Left lung (tissue), 10 donors: ENCODE measurements around the gene CEP44. TPM values are rescaled to one million over a fixed set of nuclear protein-coding genes. Genes with fewer than 3 reads are reported as not detected.

Experiments
- ATAC-seq: fragments of 200-7000 bp; cut with Tn5 transposase; one replicate; pipeline ENCODE4 v1.9.1; 2020; ENCODE audit warnings: moderate library complexity
- DNase-seq, 4 donors: peaks; one replicate each; pipeline ENCODE4 v3.0.0-alpha.2; 2013 to 2020
- H3K27ac ChIP-seq, 2 donors: fragments of 200-600 bp; sonication (generic) in 1 of 2; one replicate each; pipeline versions ENCODE4 v1.5.0 to v1.8.0; 2020 to 2021
- H3K27me3 ChIP-seq, 2 donors: fragments of 200-600 bp; sonication (generic) in 1 of 2; one replicate each; pipeline versions ENCODE4 v1.5.0 to v1.8.0; 2020 to 2021
- H3K36me3 ChIP-seq, 2 donors: fragments of 200-600 bp; sonication (generic) in 1 of 2; one replicate each; pipeline versions ENCODE4 v1.5.0 to v1.8.0; 2020 to 2021
- H3K4me1 ChIP-seq, 2 donors: fragments of 200-600 bp; one replicate each; pipeline ENCODE4 v1.8.0; 2021
- H3K4me3 ChIP-seq, 2 donors: fragments of 200-600 bp; sonication (generic) in 1 of 2; one replicate each; pipeline versions ENCODE4 v1.5.0 to v1.8.0; 2020 to 2021; ENCODE audit warnings: mild to moderate bottlenecking in 1 of 2
- H3K9me3 ChIP-seq, 2 donors: fragments of 200-600 bp; sonication (generic) in 1 of 2; one replicate each; pipeline versions ENCODE4 v1.5.0 to v1.8.0; 2020 to 2021
- intact Hi-C, 2 donors: fragments of 100-400 bp; cut with DNase I; formaldehyde crosslinking; loops; one replicate each; pipeline versions ENCODE4 v1.11.2 to v1.14.2; 2022
- polyA plus RNA-seq, 6 donors: library from polyadenylated mRNA; unstranded; fragments of 120-200 nt; gene quantifications; one replicate each; pipeline ENCODE4 v1.2.1, GENCODE V29; 2013; ENCODE audit not compliant: insufficient read length in 6 of 6
- total RNA-seq, 2 donors: library from RNA; stranded (reverse); fragmentation: NEBNext Ultra II Directional; extraction: Animal tissue kit (Norgen Biotek cat#: 25700); gene quantifications; one replicate each; pipeline ENCODE4 v1.2.1, GENCODE V29; 2021
- TF ChIP-seq, protein P1 (sequence below), 2 donors: fragments of 200-600 bp; sonication (generic) in 1 of 2; IDR thresholded peaks; one replicate each; pipeline versions ENCODE4 v1.5.0 to v1.8.0; 2021; ENCODE audit warnings: antibody characterized with exemption in 2 of 2
- donor health status: DM: no; HTN: yes; CAD: no.
- donor health status: DM: no; HTN: no; CAD: no.

The CEP44 gene
- total and polyA plus RNA-seq, 8 donors = 11.9 to 33.8 (median 27.9) TPM

DNA sequence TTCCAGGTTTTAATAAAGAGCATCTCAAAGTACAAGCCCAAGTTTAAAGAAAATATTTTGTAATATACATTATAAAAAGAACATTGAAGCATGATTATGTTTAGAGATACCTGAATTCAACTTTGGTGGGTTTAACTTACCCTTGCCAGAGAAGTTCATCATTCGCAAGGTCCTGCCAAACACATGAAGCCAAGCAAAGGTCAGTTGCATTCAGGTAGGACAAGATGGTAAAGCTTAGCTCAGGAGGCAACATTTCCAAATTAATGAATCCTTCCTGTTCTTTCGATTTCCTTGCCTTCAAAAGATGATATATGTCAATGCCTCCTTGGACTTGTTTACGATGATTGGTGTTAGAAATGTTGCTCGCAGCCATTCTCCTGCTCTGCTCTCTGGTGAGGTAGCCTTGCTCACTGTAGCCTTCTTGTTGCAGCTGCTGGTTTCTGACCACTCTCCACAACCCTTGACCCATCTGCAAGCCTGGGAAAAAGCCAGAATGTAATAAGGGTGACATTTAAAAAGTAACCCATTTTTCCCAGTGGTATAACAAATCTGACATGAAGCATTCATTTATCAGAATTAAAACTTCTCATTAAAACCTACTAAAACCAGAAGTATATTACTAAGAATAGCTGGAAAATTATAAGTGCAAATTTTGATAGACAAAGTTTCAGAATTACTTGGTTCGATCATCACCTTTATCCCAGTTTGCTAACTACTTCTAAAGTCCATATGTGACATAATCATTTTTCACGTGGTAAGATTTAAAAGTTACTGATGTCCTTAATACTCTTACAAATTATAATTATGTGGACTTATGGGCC is 20.9 kb upstream of the CEP44 start:
- peaks cover 0 to 5% of the 10 kb centered on the region in 2 donors for H3K36me3 ChIP-seq
- ATAC-seq (no peak), DNase-seq (no peak)
- H3K27ac ChIP-seq = no peak overlapping the region
- TF ChIP-seq, protein P1, sequence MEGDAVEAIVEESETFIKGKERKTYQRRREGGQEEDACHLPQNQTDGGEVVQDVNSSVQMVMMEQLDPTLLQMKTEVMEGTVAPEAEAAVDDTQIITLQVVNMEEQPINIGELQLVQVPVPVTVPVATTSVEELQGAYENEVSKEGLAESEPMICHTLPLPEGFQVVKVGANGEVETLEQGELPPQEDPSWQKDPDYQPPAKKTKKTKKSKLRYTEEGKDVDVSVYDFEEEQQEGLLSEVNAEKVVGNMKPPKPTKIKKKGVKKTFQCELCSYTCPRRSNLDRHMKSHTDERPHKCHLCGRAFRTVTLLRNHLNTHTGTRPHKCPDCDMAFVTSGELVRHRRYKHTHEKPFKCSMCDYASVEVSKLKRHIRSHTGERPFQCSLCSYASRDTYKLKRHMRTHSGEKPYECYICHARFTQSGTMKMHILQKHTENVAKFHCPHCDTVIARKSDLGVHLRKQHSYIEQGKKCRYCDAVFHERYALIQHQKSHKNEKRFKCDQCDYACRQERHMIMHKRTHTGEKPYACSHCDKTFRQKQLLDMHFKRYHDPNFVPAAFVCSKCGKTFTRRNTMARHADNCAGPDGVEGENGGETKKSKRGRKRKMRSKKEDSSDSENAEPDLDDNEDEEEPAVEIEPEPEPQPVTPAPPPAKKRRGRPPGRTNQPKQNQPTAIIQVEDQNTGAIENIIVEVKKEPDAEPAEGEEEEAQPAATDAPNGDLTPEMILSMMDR (IDR thresholded peaks at IDR 0.05) = no peak
- H3K4me3 ChIP-seq = no peak overlapping the region
- H3K4me1 ChIP-seq = no peaks in the 10 kb centered on the region
- intact Hi-C loops = no loop called here
- H3K9me3 ChIP-seq = no peaks in the 10 kb centered on the region
- H3K27me3 ChIP-seq = no peaks in the 10 kb centered on the region

DNA sequence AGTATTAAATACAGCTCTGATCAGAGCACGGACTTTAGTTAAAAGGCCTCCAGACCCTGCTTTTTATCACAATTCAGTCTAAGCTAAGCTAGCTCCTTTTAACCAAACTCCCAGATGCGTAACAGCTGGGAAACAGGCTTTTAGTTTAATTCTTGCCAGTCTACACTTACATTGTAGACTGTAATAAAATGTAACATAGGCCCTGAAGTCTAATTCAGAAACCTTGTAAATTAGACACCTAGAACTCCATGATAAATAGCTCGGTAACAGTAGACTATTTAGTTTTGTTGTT is 20.3 kb upstream of the CEP44 start:
- Histone ChIP-seq H3K4me1 (no peaks in the 10 kb centered on the region), H3K27me3 (no peaks in the 10 kb centered on the region), H3K27ac (no peak overlapping the region), H3K4me3 (no peak overlapping the region), H3K9me3 (no peaks in the 10 kb centered on the region), H3K36me3 (peaks cover 0 to 5% of the 10 kb centered on the region in 2 donors)
- TF ChIP-seq, protein P1 (IDR thresholded peaks at IDR 0.05) = no peak
- intact Hi-C loops = no loop called here
- ATAC-seq = no peak
- DNase-seq = no peak

DNA sequence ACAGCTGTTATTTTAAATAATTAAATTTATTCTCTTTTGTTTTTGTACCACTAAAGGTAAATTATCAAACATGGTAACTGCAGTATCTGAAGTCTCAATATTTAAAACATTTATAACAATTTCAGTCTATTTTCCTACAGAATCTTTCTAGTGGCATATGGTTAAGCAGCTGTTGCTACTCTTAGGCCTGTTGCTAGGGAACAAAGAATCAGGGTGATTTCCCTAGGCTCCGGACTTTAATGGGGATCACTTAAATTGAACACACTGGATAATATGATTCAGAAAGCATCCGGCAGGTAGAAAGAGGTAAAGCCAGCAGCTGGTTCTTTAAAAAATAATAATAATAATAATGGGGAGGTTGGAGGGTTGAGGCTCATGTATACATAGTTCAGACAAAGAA is 17.8 kb upstream of the CEP44 start:
- peaks cover 0 to 9% of the 10 kb centered on the region in 2 donors for H3K36me3 ChIP-seq
- no peak for DNase-seq
- H3K4me3 ChIP-seq = no peak overlapping the region
- H3K27me3 ChIP-seq = no peaks in the 10 kb centered on the region
- no peaks in the 10 kb centered on the region for H3K4me1 ChIP-seq
- no peak overlapping the region for H3K27ac ChIP-seq
- intact Hi-C loops = no loop called here
- no peaks in the 10 kb centered on the region for H3K9me3 ChIP-seq
- TF ChIP-seq, protein P1 (IDR thresholded peaks at IDR 0.05) = no peak
- no peak for ATAC-seq

DNA sequence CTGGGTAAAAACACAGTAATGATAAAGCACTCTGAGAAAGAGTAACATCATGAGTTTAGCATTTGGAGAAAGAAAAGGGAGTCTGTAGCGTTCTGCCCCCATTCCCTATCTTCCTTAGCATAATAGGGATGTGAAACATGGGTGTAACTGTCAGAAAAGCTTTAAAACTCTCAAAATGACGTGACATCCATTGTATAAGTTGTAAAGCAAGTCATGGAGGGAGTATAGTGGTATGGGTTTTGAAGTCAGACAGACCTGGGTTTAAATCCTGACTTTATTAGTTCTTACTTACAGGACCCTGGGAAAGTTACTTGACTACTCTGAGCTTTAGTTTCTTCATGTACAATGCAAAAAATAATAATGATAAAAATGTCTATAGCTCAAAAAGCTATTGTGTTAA is 17.3 kb upstream of the CEP44 start:
- Histone ChIP-seq H3K27ac (no peak overlapping the region), H3K27me3 (no peaks in the 10 kb centered on the region), H3K4me1 (no peaks in the 10 kb centered on the region), H3K4me3 (no peak overlapping the region), H3K9me3 (no peaks in the 10 kb centered on the region), H3K36me3 (peaks cover 0 to 9% of the 10 kb centered on the region in 2 donors)
- intact Hi-C loops = no loop called here
- TF ChIP-seq, protein P1 (IDR thresholded peaks at IDR 0.05) = no peak
- no peak for ATAC-seq
- DNase-seq = no peak

DNA sequence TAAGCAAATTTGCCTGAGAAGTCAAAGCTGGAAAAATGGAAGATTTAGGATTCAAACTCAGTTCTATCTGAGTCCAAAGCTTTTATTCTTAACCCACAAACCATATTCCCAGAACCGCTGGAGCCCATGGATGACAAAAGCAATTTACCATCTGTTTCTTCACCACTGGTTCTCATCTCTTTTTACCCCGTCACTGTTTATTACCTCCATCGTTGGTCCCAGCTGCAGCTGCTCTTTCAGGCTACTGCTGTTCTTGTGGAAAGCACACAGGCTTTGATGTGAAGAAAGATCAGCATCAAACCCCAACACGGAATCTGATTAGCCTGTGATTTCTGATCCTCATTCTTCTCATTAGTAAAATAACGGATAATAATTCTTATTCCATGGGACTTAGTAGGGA is 9.8 kb upstream of the CEP44 start:
- Histone ChIP-seq H3K27me3 (no peaks in the 10 kb centered on the region), H3K4me3 (no peak overlapping the region), H3K27ac (no peak overlapping the region), H3K9me3 (no peaks in the 10 kb centered on the region), H3K4me1 (peaks cover 0 to 10% of the 10 kb centered on the region in 2 donors), H3K36me3 (no peaks in the 10 kb centered on the region)
- ATAC-seq = no peak
- intact Hi-C loops = no loop called here
- no peak for DNase-seq
- TF ChIP-seq, protein P1 (IDR thresholded peaks at IDR 0.05) = no peak
